HCT116 (cell line): ENCODE measurements around the gene GYPE. TPM values are rescaled to one million over a fixed set of nuclear protein-coding genes. Genes with fewer than 3 reads are reported as not detected.
A peak's percentile ranks its signal among the peaks of the same experiment; 100 is the strongest.
"Not testable (repeated sequence)": the region's sequence is repeated elsewhere in the genome, so short reads cannot be mapped to it uniquely, and the experiment has no call there.

Experiments
- ATAC-seq: fragments of 200-7000 bp; cut with Tn5 transposase; 2 replicates; pipeline ENCODE4 v1.9.1; 2020; ENCODE audit warnings: mild to moderate bottlenecking, moderate library complexity
- Bru-seq: library from RNA; stranded (reverse); fragments of 400-500 nt; gene quantifications from one replicate; lab custom pipeline; 2021; lab: Mats Ljungman, UMichigan
- BruChase-seq, 2 experiments: library from RNA; stranded (reverse); fragments of 400-500 nt; gene quantifications; one replicate each; lab custom pipeline; 2021; lab: Mats Ljungman, UMichigan
- BruUV-seq: library from RNA; stranded (reverse); fragments of 400-500 nt; replicated peaks from 2 replicates; lab custom pipeline; 2021; lab: Mats Ljungman, UMichigan
- CTCF ChIA-PET: fragments of 300-600 bp; sonication (Branson Sonifier 250); formaldehyde crosslinking; loops from one replicate; lab custom pipeline; 2021; ENCODE audit warnings: antibody characterized with exemption; lab: Charles Lee
- POLR2A ChIA-PET: fragments of 300-600, 350-600 bp; sonication (Branson Sonifier 250); formaldehyde crosslinking; loops from one replicate; lab custom pipeline; 2021; ENCODE audit warnings: antibody characterized with exemption; lab: Charles Lee
- RAD21 ChIA-PET, 2 experiments: fragments of 300-600 bp; sonication (Branson Sonifier 250); formaldehyde crosslinking; loops; one replicate each; lab custom pipeline; 2023; ENCODE audit warnings: low total read pairs in 2 of 2; ENCODE audit not compliant: uncharacterized antibody in 2 of 2, unreplicated experiment in 2 of 2, low non-redundant PET in 1 of 2; lab: Charles Lee
- DNase-seq: peaks from one replicate; pipeline ENCODE4 v3.0.0-alpha.2; 2010; ENCODE audit warnings: low read depth, low spot score
- H2AFZ ChIP-seq: fragments of 200-600 bp; shearing (Covaris generic), sonication (generic); 2 replicates; pipeline ENCODE4 v1.6.1; 2017; ENCODE audit warnings: low read depth, mixed run types, mixed read lengths, antibody characterized with exemption, low read length; ENCODE audit not compliant: poor library complexity, severe bottlenecking
- H3K27ac ChIP-seq: 2 replicates; pipeline ENCODE4 v1.5.1; 2012; ENCODE audit warnings: low read depth, low read length
- H3K27me3 ChIP-seq: fragments of 200-600 bp; sonication (generic); 2 replicates; pipeline ENCODE4 v1.6.1; 2016; ENCODE audit warnings: mixed run types, low read length, mixed read lengths; ENCODE audit not compliant: insufficient read depth
- H3K36me3 ChIP-seq, 2 experiments: fragments of 200-500 bp in 1 of 2; fragments of 200-600 bp in 1 of 2; sonication (Bioruptor generic) in 1 of 2; sonication (generic) in 1 of 2; 2 replicates each; pipeline versions ENCODE4 v1.5.1 to v1.6.1; 2014 to 2016; ENCODE audit warnings: low read length in 2 of 2, inconsistent platforms in 1 of 2, mixed read lengths in 1 of 2, mixed run types in 1 of 2; ENCODE audit not compliant: insufficient read depth in 2 of 2, control insufficient read depth in 1 of 2
- H3K4me1 ChIP-seq, 2 experiments: fragments of 200-600 bp in 1 of 2; sonication (generic) in 1 of 2; 2 replicates each; pipeline versions ENCODE4 v1.5.1 to v1.6.1; 2012 to 2017; ENCODE audit warnings: low read length in 2 of 2, inconsistent platforms in 1 of 2, mild to moderate bottlenecking in 1 of 2, mixed read lengths in 1 of 2, mixed run types in 1 of 2, moderate library complexity in 1 of 2; ENCODE audit not compliant: insufficient read depth in 2 of 2, control insufficient read depth in 1 of 2
- H3K4me2 ChIP-seq: fragments of 200-600 bp; sonication (generic); 2 replicates; pipeline ENCODE4 v1.6.1; 2017; ENCODE audit warnings: mixed run types, low read length, mixed read lengths
- H3K4me3 ChIP-seq, 2 experiments: fragments of 200-600 bp in 1 of 2; sonication (generic) in 1 of 2; replicated peaks in 1 of 2; 2 replicates each; pipeline ENCODE4 v1.5.1; 2011 to 2016; ENCODE audit warnings: low read length in 2 of 2, control low read depth in 1 of 2, low read depth in 1 of 2, mild to moderate bottlenecking in 1 of 2, mixed read lengths in 1 of 2, mixed run types in 1 of 2
- H3K79me2 ChIP-seq: fragments of 200-600 bp; sonication (generic); 2 replicates; pipeline ENCODE4 v1.6.1; 2017; ENCODE audit warnings: mild to moderate bottlenecking, mixed run types, low read length, moderate library complexity, mixed read lengths; ENCODE audit not compliant: insufficient read depth
- H3K9ac ChIP-seq: fragments of 200-600 bp; sonication (generic); 2 replicates; pipeline ENCODE4 v1.6.1; 2016; ENCODE audit warnings: low read length, mixed read lengths
- H3K9me2 ChIP-seq: fragments of 200-600 bp; sonication (generic), shearing (Covaris generic); 2 replicates; pipeline ENCODE4 v1.6.1; 2017; ENCODE audit warnings: mixed run types, mild to moderate bottlenecking, moderate library complexity; ENCODE audit not compliant: insufficient read depth
- H3K9me3 ChIP-seq, 2 experiments: fragments of 200-500 bp in 1 of 2; fragments of 200-600 bp in 1 of 2; sonication (Bioruptor generic) in 1 of 2; sonication (generic) in 1 of 2; 2 replicates each; pipeline ENCODE4 v1.6.1; 2014 to 2017; ENCODE audit warnings: low read length in 2 of 2, mixed read lengths in 2 of 2, inconsistent platforms in 1 of 2, low read depth in 1 of 2, mild to moderate bottlenecking in 1 of 2, mixed run types in 1 of 2, moderate library complexity in 1 of 2; ENCODE audit not compliant: control insufficient read depth in 1 of 2, insufficient read depth in 1 of 2
- H4K20me1 ChIP-seq: fragments of 200-600 bp; sonication (generic), shearing (Covaris generic); 2 replicates; pipeline ENCODE4 v1.6.1; 2017; ENCODE audit warnings: mixed run types, mild to moderate bottlenecking, moderate library complexity; ENCODE audit not compliant: insufficient read depth
- intact Hi-C: fragments of 100-400 bp; cut with micrococcal nuclease; formaldehyde crosslinking; loops from 2 replicates; pipeline ENCODE4 v1.10.0; 2022
- long read RNA-seq: library from polyadenylated mRNA; unstranded; transcript quantifications from one replicate; pipeline ENCODE4 v2.0.0, GENCODE V29; 2021; ENCODE audit not compliant: unreplicated experiment
- polyA plus RNA-seq: library from polyadenylated mRNA; unstranded; fragments of >200 nt; gene quantifications from 2 replicates; pipeline ENCODE4 v1.2.1, GENCODE V29; 2012; ENCODE audit warnings: missing spikeins
- total RNA-seq: library from RNA; stranded (reverse); gene quantifications from one replicate; pipeline ENCODE4 v1.2.1, GENCODE V29; 2021; ENCODE audit not compliant: unreplicated experiment

Gene GYPE
- not detected for total RNA-seq
- not detected in 2 replicates for polyA plus RNA-seq
- Bru-seq, nascent RNA = percentile 8 among the genes with signal in this experiment
- percentile 3 among the genes with signal in this experiment for BruChase-seq, experiment 1, labeled RNA remaining after a 6-hour chase
- BruChase-seq, experiment 2, labeled RNA remaining after a 2-hour chase = not detected
- long read RNA-seq = 0 reads

DNA sequence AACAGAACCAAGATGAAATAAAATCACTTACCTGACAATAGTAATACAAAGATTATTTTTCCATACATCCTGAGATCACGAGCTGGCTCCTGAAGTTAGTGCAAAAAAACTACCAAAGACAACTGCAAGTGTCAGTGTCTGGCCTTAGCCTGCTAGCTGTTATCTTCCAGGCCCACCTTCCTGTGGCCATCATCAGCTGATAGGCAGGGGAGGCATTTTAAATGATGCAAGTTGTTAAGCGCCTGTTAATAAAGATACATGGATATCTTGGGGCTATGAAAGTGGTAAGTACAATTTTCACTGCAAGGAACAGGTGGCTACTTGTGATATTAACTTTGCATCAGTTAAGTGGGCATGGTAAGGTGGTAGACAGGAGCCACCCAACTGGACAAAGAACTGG lies at the start of gene GYPE:
Gene GYPE (minus strand): TSS at position 120 of the 400 bp plus-strand sequence. CDS start 52 bp downstream, at position 68.
- H3K9ac ChIP-seq, H3K4me2 ChIP-seq, ATAC-seq, H3K9me2 ChIP-seq, BruUV-seq, H3K4me3 ChIP-seq, H3K27ac ChIP-seq, H3K79me2 ChIP-seq, H3K36me3 ChIP-seq, H4K20me1 ChIP-seq, intact Hi-C loops, H3K4me1 ChIP-seq, H3K9me3 ChIP-seq, DNase-seq, H3K27me3 ChIP-seq, CTCF ChIA-PET, H2AFZ ChIP-seq, POLR2A ChIA-PET, RAD21 ChIA-PET: not testable (repeated sequence)

DNA sequence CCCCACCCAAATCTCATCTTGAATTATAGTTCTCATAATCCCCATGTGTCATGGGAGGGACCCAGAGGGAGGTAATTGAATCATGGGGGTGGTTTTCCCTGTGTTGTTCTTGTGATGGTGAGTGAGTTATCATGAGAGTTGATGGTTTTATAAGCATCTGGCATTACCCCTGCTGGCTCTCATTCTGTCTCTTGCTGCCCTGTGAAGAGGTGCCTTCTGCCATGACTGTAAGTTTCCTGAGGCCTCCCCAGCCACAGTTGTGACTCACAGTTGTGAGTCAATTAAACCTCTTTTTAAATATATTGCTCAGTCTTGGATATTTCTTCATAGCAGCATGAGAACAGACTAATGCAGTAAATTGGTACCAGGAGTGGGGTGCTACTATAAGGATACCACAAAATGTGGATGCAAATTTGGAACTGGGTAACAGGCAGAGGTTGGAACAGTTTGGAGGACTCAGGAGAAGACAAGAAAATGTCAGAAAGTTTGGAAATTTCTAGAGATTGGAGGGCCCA lies 46.2 kb upstream of the GYPE start:
- intact Hi-C loops, H3K27ac ChIP-seq, H3K4me3 ChIP-seq, H3K9me2 ChIP-seq, H2AFZ ChIP-seq, BruUV-seq, H3K4me2 ChIP-seq, ATAC-seq, CTCF ChIA-PET, H3K9me3 ChIP-seq, H3K4me1 ChIP-seq, DNase-seq, H3K9ac ChIP-seq, H4K20me1 ChIP-seq, POLR2A ChIA-PET, H3K79me2 ChIP-seq, H3K36me3 ChIP-seq, H3K27me3 ChIP-seq, RAD21 ChIA-PET: not testable (repeated sequence)

DNA sequence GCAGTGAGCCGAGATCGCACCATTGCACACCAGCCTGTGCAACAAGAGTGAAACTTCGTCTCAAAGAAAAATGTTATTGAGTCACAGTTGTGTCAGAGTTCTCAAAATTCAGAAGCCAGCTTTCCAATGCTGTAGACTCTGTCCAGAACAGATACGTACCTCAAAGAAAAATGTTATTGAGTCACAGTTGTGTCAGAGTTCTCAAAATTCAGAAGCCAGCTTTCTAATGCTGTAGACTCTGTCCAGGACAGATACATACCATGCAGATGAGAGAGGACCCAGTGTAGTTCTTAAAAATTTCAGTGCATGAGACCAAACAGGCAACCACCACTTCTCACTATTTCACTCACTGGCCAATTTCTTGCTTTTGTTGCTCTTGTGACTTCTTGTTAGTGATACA lies 45.6 kb upstream of the GYPE start:
- intact Hi-C loops, H3K9me2 ChIP-seq, H4K20me1 ChIP-seq, H3K4me2 ChIP-seq, DNase-seq, RAD21 ChIA-PET, H3K9me3 ChIP-seq, BruUV-seq, H3K9ac ChIP-seq, H3K79me2 ChIP-seq, H3K27ac ChIP-seq, H3K4me3 ChIP-seq, H3K27me3 ChIP-seq, H2AFZ ChIP-seq, POLR2A ChIA-PET, H3K36me3 ChIP-seq, CTCF ChIA-PET, H3K4me1 ChIP-seq, ATAC-seq: not testable (repeated sequence)

DNA sequence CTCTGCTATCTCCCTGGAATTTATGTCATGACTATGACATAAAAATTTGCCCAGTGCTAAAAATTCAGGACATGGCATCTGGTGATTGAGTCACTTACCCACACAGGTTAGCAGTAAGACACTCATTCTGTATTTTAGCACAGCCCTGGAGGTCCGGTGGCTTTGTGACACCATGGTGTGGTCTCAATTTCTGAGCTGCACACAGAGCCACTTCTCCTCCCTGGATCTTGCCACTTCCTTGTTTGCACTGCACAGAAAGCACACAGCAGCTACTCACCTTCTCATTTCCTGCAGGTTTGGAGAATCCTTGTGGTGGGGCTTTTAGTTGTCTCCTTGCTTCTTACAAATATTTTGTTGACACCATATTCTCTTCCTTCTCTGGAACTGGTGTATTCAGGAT lies 44.8 kb upstream of the GYPE start:
- H3K4me2 ChIP-seq, H3K27ac ChIP-seq, H3K9ac ChIP-seq, H3K4me1 ChIP-seq, POLR2A ChIA-PET, BruUV-seq, H3K9me2 ChIP-seq, H3K9me3 ChIP-seq, CTCF ChIA-PET, H4K20me1 ChIP-seq, DNase-seq, H3K36me3 ChIP-seq, RAD21 ChIA-PET, H3K4me3 ChIP-seq, H2AFZ ChIP-seq, H3K79me2 ChIP-seq, intact Hi-C loops, H3K27me3 ChIP-seq, ATAC-seq: not testable (repeated sequence)
